Putamen (tissue), 1 donor: ENCODE results near the gene GZMM.

ENCODE experiments used
- DNase-seq: peaks from one replicate; pipeline ENCODE4 v3.0.0-alpha.2; 2016; ENCODE audit warnings: low spot score

The GZMM gene

GRCh38 chr19:566844-567243 is 23.0 kb downstream of the GZMM start:
- DNase-seq: no peak

- DNase-seq: no peak
Measured at GRCh38 chr19:567296-567900, 23.5 kb downstream of the GZMM start.

- no peak for DNase-seq
Measured at GRCh38 chr19:570251-570686, 26.4 kb downstream of the GZMM start.

- DNase-seq: no peak
Measured at GRCh38 chr19:570937-571565, 27.2 kb downstream of the GZMM start.

GRCh38 chr19:571566-571974 is 27.7 kb downstream of the GZMM start:
- no peak for DNase-seq

- DNase-seq: peak; percentile 97
Measured at GRCh38 chr19:572140-572742, 28.4 kb downstream of the GZMM start, which contains the start of gene BSG. TSS of gene BSG (plus strand) at chr19:572596. CDS start at chr19:572635, 39 bp downstream.

GRCh38 chr19:572743-573518 is 29.1 kb downstream of the GZMM start:
- no peak for DNase-seq

GRCh38 chr19:573519-573825 is 29.6 kb downstream of the GZMM start:
- DNase-seq: no peak

GRCh38 chr19:574658-575526 is 31.0 kb downstream of the GZMM start:
- DNase-seq: no peak

- DNase-seq: no peak
Measured at GRCh38 chr19:575527-576506, 32.0 kb downstream of the GZMM start.

- DNase-seq: no peak
Measured at GRCh38 chr19:576768-577438, 33.0 kb downstream of the GZMM start.

GRCh38 chr19:577439-578392 is 33.9 kb downstream of the GZMM start:
- no peak for DNase-seq

GRCh38 chr19:579111-579841 is 35.4 kb downstream of the GZMM start:
- DNase-seq: no peak

- no peak for DNase-seq
Measured at GRCh38 chr19:579842-580155, 35.9 kb downstream of the GZMM start.

- DNase-seq: no peak
Measured at GRCh38 chr19:580274-580835, 36.5 kb downstream of the GZMM start.

GRCh38 chr19:581399-582111 is 37.7 kb downstream of the GZMM start:
- DNase-seq: no peak

GRCh38 chr19:582497-583197 is 38.8 kb downstream of the GZMM start:
- no peak for DNase-seq
